NB4 (cell line): ENCODE measurements around the gene NDUFA13.

Experiments used
- CTCF ChIP-seq: IDR thresholded peaks from one replicate; pipeline ENCODE4 v1.5.1; 2012; ENCODE audit warnings: low read depth, low read length
- POLR2A ChIP-seq: IDR thresholded peaks from 2 replicates; pipeline ENCODE4 v1.6.1; 2011; ENCODE audit warnings: mild to moderate bottlenecking; ENCODE audit not compliant: insufficient read length; ENCODE audit errors: extremely low read depth

GRCh38 chr19:19531951-19532805 is 16.2 kb downstream of the NDUFA13 start:
- TF ChIP-seq POLR2A: no peak
- TF ChIP-seq CTCF: peak; percentile 81
